HG03460 (cell line): ENCODE data around the gene UPK1B.
"Not testable (repeated sequence)": the region's sequence is repeated elsewhere in the genome, so short reads cannot be mapped to it uniquely, and the experiment has no call there.

Experiments used
- ATAC-seq: cut with Tn5 transposase; IDR thresholded peaks from one replicate; pipeline ENCODE4 v1.9.1; 2021; ENCODE audit not compliant: unreplicated experiment

The UPK1B gene

GRCh38 chr3:119221779-119222320, 48.5 kb downstream of the UPK1B start:
- ATAC-seq = no peak

DNA sequence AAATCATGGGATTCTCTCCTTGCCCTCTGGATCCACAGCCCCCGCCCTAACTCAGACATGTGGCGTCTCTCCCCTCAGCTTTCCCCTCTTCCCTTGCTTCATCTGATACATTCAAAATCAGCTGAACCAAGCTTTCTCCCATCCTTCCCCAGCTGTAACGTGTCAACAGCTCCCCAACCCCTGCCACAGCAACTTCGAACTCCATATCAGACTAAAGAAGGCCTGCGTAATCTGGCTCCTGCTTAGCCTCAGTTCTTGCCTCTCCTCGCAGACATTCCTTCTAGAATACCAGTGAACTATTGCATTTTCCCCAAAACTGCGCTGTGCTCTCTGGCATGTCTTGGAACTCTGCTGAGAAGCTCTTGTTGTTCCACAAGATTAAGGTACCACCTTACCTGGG, 49.0 kb downstream of the UPK1B start:
- ATAC-seq = no peak

GRCh38 chr3:119223511-119223910, 50.1 kb downstream of the UPK1B start:
- ATAC-seq = no peak

DNA sequence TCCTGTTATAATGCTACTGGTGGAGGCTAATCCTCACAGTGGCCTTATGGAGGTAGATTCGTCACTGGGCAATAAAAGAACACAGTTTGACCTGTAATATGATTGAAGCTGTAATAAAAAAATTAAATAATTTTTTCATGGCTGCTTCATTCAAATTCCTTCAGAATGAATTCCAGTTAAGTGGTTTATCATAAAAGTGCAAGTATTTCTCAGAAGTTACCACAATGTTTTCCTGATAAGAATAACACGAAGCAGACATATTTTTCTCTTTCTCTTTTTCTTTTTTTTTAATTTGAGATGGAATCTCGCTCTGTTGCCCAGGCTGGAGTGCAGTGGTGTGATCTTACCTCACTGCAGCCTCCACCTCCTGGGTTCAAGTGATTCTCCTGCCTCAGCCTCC, 51.7 kb downstream of the UPK1B start:
- no peak for ATAC-seq

DNA sequence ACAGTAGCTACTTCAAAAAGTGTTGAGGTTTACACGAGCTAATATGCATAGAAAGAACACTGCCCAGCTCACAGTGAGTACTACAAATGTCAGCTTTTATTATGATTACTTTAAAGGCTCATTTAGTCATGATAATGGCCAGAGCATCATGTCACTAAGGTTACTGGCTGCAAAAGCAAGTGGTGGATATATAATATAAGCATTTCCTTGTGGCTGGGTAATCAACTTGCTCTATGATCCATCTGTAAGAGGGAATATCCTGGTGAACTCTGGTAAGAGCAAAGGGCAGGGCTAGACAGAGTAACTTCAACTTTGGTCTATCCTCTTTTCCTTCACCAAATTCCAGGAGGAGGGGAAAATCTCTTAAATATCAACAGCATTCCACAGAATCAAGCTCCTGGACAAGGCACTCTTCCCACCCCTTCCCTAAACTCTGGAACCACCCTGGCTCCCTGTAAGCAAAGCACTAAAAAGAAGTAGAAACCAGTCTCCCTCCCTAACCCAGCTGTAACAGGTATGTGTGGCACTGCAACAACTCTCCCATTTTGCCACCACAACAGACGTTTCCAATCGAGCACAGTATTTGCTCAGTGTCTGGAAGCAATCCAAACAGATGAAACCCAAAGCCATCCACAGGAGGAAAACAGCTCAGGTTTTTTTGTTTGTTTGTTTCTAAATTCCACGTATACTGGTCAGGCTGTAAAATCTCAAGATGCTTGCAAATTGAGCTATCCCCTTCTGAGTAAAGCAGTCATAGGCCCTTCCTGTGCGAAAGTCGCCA, 53.9 kb downstream of the UPK1B start:
- no peak for ATAC-seq

DNA sequence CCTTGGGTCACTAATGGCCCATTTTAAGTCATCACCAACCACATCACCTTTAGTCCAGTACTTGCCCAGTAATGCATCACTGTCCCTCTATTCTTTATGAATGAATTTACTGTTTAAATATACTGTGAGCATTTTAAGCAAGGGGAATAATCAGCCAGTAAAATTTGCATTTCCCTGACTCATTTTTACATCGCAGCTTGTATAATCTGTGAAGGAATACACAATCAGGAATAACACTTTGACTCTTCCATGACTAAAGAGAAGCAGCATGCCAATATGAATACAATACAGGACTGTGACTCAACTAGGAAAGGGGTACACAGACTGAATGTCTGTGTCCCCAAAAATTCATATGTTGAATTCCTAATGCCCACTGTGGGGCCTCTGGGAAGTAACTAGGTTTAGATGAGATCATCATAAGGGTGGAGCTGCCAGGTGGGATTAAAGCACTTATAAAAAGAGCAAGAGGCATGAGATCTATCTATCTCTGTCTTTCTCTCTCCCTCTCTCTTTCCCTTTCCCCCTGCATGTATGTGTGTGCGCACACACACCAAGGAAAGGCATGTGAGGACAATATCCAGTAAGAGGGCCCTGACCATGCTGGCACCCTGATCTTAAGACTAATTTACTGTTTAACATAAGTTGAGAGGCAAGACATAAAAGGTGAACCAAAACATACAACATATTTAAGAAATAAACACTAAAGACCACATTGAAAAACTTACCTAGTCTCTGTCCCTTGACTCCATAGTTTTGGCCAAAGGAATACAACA, 55.2 kb downstream of the UPK1B start:
- ATAC-seq = no peak

DNA sequence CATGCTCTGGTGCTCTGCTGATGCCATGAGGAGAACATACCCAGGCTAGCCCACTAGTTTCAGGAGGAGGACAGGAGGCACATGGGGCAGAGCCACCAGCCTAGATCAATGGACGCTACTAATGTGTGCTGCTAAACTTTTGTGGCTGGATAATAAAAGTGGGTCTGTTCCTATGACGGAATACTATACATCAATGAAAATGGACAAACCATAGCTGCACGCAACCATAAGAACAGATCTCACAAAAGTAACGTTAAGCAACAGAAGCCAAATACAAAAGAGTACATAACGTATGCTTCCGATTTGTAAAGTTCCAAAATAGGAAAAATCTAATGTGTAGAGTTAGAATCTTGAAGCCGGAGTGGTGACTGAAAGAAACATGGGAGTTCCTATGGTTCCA, 55.8 kb downstream of the UPK1B start:
- no peak for ATAC-seq

- no peak for ATAC-seq
Observed at GRCh38 chr3:119230071-119230470, 56.7 kb downstream of the UPK1B start.

- ATAC-seq = no peak
Observed at GRCh38 chr3:119230745-119231144, 57.3 kb downstream of the UPK1B start.

DNA sequence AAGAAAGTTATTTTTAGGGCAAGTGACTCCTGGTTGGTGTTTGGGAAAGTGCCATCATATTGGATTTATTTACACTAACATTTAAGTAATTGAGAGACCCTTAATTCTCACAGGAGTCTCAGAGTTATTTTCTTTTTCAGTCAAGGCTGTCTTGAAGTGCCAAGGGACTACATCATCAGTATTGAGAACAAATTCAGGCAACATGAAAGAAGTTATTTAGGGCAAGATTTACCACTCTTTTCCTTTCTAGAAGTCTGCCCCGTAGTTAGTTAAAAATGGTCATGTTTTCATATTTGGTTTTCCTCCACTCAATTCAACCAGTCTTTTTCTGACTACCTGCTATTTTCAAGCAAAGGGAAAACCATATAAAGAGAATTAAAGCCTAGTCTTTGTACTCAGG, 61.2 kb downstream of the UPK1B start:
- ATAC-seq = no peak

DNA sequence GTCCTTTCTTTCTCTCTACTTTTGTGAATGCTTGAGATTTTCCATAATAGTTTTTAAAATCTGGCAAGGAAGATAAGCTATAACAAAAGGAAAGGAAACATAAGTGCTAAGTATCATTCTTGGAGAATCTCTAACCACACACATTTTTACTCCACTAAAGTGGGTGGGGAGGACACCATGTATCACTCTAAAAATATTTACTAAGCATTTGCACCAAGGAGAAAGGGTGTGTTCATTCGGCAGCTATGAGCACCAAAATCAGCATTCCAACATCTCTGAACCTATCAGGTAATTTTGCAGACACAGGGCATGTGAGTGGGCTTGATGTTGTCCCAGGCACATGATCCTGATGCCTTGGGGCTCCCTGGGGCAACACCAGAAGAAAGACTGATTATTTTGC, 61.8 kb downstream of the UPK1B start:
- ATAC-seq = no peak

DNA sequence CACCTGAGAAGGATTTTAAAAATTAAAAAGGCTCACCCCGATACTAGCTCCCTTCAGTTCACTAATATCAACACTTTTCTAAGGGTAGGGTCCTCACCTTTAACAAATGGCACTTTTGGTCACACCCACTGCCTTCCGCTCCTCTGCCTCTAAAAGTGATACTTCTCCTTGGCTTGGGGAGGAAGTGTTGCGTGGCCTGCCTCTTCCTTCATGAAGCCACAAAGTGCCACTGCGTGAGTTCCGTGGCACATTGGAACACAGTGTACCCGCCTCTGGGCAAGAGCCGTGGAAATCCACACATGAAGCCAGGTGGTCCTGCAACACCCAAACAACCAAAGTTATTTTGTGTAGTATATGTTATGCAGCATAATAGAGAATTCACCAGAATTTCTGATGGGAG, 63.4 kb downstream of the UPK1B start:
- ATAC-seq = no peak

DNA sequence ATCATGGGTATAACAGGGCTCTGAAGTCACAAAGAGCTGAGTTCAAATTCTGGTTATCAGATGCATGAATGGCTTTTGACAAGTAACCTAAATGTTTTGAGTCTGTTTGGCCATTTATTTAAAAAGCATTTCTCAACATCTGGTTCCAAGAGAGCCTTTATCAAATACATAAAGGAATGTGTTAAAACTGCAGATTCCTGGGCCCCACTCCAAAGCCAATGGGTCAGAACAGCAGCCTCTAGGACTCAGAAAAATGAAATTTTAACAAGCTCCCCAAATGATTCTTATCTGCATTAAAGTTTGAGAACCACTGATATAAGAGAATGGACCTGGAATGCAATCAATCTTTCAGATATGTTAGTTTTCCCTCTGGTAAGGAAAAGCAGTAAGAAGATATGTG, 63.9 kb downstream of the UPK1B start:
- no peak for ATAC-seq

DNA sequence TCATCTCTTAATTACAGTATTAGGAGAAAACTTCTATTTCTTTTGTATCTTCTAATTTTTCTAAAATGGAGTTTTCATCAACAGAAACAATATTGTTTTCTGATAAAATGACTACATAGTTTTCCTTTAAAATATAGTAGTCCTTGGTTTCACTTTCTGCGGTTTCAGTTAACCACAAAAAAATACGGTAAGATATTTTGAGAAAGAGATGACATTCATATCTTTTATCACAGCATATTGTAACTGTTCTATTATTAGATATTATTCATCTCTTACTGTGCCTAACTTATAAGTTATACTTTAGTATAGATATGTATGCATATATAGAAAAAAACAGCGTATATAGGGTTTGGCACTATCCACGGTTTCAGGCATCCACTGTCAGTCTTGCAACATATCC, 65.0 kb downstream of the UPK1B start:
- ATAC-seq = no peak

- no peak for ATAC-seq
Observed at GRCh38 chr3:119239206-119239820, 65.9 kb downstream of the UPK1B start.

DNA sequence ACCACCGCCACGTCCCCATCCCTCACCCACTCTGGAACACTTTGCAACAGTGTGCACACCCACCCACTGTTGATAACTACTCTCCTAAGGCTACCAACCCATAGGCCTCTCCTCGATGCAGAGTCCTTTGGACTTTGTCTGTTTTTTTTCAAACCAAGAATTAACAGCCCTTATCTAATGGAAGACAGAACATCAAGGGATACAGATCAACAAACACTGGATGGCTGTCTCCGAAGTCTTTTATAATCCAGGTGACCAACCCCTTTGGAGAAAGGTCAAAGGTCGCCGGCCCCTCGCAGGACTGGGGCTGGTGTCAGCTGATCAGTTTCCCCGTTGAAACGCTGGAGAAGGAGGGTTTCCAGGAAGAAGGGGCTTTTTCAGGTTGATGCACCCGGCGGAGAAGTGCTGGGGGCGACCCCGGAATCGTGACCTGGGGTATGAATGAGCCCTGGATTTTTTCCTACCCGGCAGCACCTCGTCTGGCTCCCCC, 66.7 kb downstream of the UPK1B start:
- ATAC-seq = peak; percentile 6

DNA sequence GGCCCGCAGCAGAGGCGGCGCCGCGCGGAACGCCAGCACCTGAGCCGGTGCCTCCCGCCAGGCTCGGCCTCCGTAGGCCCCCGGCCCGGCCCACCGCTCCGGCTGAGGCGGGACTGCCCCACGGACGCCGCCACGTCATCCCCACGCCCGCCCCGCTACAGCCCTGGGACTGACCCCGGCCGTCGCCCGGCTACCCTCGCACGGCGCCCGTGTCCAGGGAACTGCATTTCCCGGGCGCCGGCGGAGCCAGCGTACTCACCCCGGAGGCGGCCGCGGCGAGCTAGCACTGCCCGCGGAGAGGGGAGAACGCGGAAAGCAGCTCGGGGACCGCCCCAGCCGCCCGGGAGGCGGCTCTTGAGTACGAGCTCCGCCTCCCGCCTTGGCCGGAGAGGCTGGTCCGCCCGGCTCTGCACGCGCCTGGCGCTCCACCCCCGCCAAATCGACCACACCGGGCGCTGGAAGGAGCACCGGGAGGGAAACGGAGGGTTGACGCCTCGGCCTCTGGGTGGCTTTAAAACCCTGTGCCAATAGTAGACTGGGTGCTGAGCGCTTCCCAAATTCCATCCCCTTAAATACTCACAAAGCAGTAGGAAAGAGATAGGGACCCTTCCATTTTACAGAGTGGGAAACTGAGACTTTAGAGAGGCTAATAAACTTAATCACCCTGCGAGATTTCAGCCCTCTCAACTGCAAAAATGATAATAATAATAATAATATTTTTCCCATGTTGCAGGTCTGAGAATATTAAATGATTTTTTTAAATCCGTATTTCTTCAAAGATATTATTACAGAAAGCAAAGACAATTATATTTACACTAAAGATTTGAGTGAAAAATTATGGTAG, 67.4 kb downstream of the UPK1B start, which contains the start of gene B4GALT4:
Gene B4GALT4, minus strand, starts transcription at position 288 of the 844 bp plus-strand sequence. CDS start 10,779 bp downstream, outside the sequence.
- peak; percentile 83 for ATAC-seq

- ATAC-seq = not testable (repeated sequence)
Observed at GRCh38 chr3:119242387-119243057, 69.1 kb downstream of the UPK1B start.

DNA sequence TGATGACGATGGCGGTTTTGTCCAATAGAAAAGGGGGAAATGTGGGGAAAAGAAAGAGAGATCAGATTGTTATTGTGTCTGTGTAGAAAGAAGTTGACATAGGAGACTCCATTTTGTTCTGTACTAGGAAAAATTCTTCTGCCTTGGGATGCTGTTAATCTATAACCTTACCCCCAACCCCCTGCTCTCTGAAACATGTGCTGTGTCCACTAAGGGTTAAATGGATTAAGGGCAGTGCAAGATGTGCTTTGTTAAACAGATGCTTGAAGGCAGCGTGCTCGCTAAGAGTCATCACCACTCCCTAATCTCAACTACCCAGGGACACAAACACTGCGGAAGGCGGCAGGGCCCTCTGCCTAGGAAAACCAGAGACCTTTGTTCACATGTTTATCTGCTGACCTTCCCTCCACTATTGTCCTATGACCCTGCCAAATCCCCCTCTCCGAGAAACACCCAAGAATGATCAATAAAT, 69.7 kb downstream of the UPK1B start:
- ATAC-seq = not testable (repeated sequence)

- ATAC-seq = no peak
Observed at GRCh38 chr3:119243712-119244111, 70.3 kb downstream of the UPK1B start.
